ENCODE data around the gene NFATC4. TPM values are rescaled to one million over a fixed set of nuclear protein-coding genes. Genes with fewer than 3 reads are reported as not detected.
A peak's percentile ranks its signal among the peaks of the same experiment; 100 is the strongest.
"Not testable (repeated sequence)": the region's sequence is repeated elsewhere in the genome, so short reads cannot be mapped to it uniquely, and the experiment has no call there.

NFATC4 gene
- total RNA-seq, 2 donors from 2014 or later: 0.66 TPM; not detected in 1

DNA sequence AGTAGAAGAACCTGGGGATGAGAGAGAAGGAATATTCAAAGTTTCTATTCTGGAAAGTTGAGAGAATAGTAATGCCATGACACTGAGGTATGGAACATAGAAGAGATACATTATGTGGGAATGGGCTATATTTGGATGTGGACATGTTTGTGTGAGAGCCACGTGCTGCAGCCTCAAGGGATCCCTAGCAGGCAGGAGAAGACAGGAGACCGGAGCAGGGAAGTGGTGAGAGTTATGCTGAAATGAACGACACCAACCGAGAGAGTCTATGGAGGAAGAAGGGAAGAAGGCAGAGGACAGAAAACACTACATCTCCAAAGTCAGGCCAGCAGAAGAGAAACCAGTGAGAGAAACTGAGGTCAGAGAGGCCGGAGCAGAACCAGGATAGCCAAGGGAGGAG lies 18.2 kb upstream of the NFATC4 start:
- H3K4me1 Mint-ChIP-seq: no peaks in the 10 kb centered on the region
- ATAC-seq (replicated peaks): no peak
- no peak overlapping the region for H3K27ac Mint-ChIP-seq
- no peaks in the 10 kb centered on the region for H3K36me3 Mint-ChIP-seq (ENCODE audit: low read depth)
- H3K4me3 Mint-ChIP-seq: no peak overlapping the region
- no peaks in the 10 kb centered on the region for H3K9me3 Mint-ChIP-seq
- H3K27me3 Mint-ChIP-seq: peaks cover 25% of the 10 kb centered on the region

DNA sequence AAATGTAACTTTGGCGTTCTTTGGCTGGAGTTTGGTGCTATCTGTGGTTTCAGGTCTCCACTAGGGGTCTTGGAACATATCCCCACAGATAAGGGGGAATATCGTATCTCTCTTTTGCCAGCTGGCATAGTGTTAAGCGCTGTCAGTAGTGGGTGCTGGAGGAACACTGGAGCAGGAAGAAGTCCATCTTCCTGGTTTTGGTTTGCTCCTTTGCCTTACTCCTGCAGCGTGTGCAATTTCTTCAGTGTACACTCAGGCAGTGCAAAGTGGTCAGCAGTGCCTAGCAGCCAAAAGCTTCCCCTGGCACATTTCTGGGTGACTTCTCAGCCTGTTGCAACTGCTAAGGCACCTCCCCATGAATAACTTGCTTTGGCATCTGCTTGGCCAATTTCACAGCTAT lies 16.5 kb upstream of the NFATC4 start:
- Mint-ChIP-seq H3K27ac (no peak overlapping the region), H3K4me3 (no peak overlapping the region)
- ATAC-seq (replicated peaks): no peak

DNA sequence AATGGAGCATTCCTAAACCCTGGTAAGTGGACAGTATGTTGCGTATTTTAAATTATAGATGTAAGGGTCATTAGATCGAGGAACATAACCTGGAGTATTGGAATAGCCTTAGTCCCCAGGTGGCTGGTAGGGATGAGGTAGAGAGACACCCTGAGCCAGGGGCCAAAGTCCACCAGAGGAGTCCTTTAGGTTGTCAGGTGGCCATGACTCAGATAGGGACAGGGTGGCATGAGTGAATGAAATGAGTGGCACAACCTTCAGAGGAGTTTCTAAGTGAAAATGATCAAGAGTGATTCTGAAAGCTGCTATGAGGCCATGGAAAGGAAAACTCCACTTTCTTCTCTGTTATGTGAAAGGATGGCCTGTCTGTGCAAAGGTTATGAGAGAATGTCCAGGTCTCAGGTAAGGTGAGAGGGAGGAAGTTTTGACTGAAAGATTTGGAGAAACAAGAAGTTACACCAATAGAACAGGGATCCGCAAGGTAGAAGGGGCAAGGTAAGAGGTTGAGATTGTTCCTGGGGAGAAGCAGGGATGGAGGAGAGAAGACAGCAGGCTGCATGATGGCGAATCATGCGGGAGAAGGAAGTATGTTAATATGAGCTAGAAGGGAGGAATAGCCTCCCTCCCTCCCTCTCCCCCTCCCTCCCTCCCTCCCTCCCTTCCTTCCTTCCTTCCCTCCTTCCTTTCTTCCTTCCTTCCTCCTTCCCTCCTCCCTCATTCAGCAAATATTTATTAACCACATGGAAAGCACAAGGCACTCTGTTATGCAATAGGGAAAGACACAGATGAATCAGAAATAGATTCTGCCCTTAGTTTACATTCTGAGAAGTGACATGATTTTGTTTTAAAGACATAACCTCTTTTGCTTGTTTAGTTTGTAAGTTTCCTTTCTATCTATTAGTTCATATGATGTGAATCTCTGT lies 14.2 kb upstream of the NFATC4 start:
- peak; percentile 34 for ATAC-seq (replicated peaks)
- H3K4me3 Mint-ChIP-seq: no peak overlapping the region
- peaks cover 21% of the 10 kb centered on the region for H3K27me3 Mint-ChIP-seq
- no peak overlapping the region for H3K27ac Mint-ChIP-seq
- no peaks in the 10 kb centered on the region for H3K36me3 Mint-ChIP-seq (ENCODE audit: low read depth)
- no peaks in the 10 kb centered on the region for H3K4me1 Mint-ChIP-seq
- H3K9me3 Mint-ChIP-seq: no peaks in the 10 kb centered on the region

More for the DNA sequence above, 16.5 kb upstream of the NFATC4 start:
- Mint-ChIP-seq H3K4me1 (no peaks in the 10 kb centered on the region), H3K27me3 (peaks cover 17% of the 10 kb centered on the region), H3K36me3 (ENCODE audit: low read depth) (no peaks in the 10 kb centered on the region), H3K9me3 (no peaks in the 10 kb centered on the region)

DNA sequence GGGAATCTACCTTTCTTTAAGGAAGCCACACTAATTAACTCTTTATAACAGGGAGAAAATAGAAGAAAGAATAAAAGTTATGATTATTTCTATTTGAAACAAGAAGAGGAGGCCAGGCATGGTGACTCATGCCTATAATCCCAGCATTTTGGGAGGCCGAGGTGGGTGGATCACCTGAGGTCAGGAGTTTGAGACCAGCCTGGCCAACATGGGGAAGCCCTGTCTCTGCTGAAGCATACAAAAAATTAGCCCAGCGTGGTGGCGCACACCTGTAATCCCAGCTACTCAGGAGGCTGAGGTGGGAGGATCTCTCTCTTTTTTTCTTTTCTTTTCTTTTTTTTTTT lies 13.5 kb upstream of the NFATC4 start:
- not testable (repeated sequence) for H3K9me3 Mint-ChIP-seq; H3K4me3 Mint-ChIP-seq; H3K4me1 Mint-ChIP-seq; H3K27ac Mint-ChIP-seq; H3K36me3 Mint-ChIP-seq (ENCODE audit: low read depth); ATAC-seq (replicated peaks)
- peaks cover 19% of the 10 kb centered on the region for H3K27me3 Mint-ChIP-seq

DNA sequence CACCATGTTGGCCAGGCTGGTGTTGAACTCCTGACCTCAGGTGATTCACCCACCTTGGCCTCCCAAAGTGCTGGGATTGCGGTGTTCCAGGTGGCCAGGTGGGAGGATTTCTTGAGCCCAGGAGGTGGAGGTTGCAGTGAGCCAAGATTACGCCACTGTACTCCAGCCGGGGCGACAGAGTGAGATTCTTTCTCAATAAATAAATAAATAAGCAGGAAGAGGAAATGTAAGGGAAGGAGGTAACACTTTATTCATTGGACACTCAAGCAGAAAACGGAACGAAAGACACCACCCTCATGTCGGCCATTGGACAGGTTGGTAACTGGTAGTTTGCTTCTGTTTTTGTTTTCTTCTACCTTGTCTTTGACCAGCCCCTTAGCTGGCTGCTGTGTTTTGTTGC lies 13.0 kb upstream of the NFATC4 start:
- Mint-ChIP-seq H3K36me3 (ENCODE audit: low read depth) (no peaks in the 10 kb centered on the region), H3K9me3 (no peaks in the 10 kb centered on the region), H3K27me3 (peaks cover 14% of the 10 kb centered on the region), H3K4me3 (no peak overlapping the region), H3K27ac (no peak overlapping the region), H3K4me1 (no peaks in the 10 kb centered on the region)
- no peak for ATAC-seq (replicated peaks)

DNA sequence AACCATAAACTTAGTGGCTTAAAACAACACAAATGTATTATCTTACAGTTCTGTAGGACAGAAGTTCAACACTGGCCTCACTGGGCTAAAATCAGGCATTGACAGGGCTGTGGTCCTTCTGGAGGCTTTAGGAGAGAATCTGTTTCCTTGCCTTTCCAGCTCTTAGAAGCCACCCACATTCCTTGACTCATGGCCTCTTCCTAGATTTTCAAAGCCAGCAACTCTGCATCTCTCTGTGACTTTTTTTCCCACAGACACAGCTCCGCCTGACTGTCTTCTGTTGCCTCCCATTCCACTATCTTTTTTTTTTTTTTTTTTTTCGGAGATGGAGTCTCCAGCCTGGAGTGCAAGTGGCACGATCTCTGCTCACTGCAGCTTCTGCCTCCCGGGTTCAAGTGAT lies 11.8 kb upstream of the NFATC4 start:
- Mint-ChIP-seq H3K27ac (no peak overlapping the region), H3K4me3 (no peak overlapping the region), H3K27me3 (peaks cover 13% of the 10 kb centered on the region), H3K9me3 (no peaks in the 10 kb centered on the region), H3K4me1 (no peaks in the 10 kb centered on the region), H3K36me3 (ENCODE audit: low read depth) (no peaks in the 10 kb centered on the region)
- no peak for ATAC-seq (replicated peaks)

DNA sequence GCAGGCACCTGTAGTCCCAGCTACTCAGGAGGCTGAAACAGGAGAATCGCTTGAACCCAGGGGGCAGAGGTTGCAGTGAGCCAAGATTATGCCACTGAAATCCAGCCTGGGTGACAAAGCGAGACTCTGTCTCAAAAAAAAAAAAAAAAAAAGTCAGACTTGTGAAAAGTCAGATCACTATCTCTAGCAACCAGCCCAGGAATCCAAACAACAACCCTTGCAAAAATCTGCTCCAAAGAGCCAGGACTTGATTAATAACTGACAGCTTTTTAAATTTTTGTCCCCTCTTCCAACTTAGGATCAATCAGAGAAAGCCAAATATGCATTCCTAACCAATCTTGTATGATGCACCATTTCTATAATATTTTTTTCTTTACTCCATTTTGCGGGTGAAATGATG lies 7.7 kb upstream of the NFATC4 start:
- ATAC-seq (replicated peaks): no peak
- Mint-ChIP-seq H3K9me3 (no peaks in the 10 kb centered on the region), H3K4me3 (no peak overlapping the region), H3K27me3 (peaks cover 23% of the 10 kb centered on the region), H3K36me3 (ENCODE audit: low read depth) (no peaks in the 10 kb centered on the region), H3K27ac (no peak overlapping the region), H3K4me1 (no peaks in the 10 kb centered on the region)

DNA sequence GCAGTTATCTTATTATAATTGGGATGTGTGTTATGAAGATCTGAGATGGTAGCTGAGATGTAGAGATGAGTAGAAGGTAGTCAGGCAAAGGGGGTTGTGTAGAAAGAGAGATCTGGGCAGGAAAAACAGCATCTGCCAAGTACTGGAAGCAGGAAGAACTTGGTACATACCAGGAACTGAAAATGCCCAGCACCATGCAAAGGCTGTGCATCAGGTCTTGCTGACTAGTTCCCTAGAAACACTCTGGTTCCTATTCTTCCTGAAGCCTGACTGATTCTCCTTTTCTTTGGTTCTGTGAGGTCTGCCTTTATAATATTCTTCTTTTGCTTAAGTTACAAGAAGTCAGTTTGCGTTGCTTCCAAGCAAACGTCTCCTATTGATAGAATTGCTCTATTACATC lies 6.7 kb upstream of the NFATC4 start:
- H3K4me1 Mint-ChIP-seq: peaks cover 6% of the 10 kb centered on the region
- ATAC-seq (replicated peaks): no peak
- no peak overlapping the region for H3K4me3 Mint-ChIP-seq
- no peaks in the 10 kb centered on the region for H3K9me3 Mint-ChIP-seq
- peaks cover 32% of the 10 kb centered on the region for H3K27me3 Mint-ChIP-seq
- H3K36me3 Mint-ChIP-seq (ENCODE audit: low read depth): no peaks in the 10 kb centered on the region
- H3K27ac Mint-ChIP-seq: no peak overlapping the region

DNA sequence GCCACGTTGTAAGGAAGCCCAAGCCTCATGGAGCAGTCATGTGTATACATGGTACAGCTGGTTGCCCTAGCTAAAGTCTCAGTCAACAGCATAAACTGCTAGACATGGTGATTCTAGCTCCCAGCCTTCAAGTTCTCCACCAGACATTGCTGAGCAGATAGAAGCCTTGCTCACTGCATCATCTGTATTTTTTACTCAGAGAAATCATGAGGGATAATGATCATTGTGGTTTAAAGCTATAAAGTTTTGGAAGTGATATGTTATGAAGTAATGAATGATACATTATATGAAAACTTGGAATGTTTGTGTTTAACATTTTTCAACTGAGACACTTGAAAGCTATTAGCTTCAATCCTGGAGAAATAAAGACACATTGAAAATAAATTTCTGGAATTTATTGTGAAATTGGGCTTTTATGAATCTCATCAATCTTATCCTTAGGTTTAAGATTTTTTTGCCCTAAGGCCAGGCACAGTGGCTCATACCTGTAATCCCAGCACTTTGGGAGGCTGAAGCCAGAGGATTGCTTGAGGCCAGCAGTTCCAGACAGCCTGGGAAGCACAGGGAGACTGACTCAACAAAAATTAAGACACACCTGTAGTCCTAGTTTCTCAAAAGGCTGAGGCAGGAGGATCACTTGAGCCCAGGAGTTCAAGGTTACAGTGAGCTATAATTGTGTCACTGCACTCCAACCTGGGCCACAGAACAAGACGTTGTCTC lies 5.6 kb upstream of the NFATC4 start:
- Mint-ChIP-seq H3K9me3 (no peaks in the 10 kb centered on the region), H3K27ac (no peak overlapping the region), H3K4me3 (no peak overlapping the region), H3K36me3 (ENCODE audit: low read depth) (no peaks in the 10 kb centered on the region), H3K4me1 (peaks cover 6% of the 10 kb centered on the region), H3K27me3 (peaks cover 36% of the 10 kb centered on the region)
- no peak for ATAC-seq (replicated peaks)

DNA sequence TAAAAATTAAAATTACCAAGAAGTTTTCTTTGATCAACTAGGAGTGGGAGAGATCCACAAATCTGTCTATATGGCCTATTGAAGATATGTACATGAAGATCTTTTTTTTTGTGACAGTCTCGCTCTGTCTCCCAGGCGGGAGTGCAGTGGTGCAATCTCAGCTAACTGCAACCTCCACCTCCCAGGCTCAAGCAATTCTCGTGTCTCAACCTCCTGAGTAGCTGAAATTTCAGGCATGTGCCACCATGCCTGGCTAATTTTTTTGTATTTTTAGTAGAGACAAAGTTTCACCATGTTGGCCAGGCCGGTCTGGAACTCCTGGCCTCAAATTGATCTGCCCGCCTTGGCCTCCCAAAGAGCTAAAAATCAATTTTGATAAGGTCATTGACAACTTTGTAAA lies 4.6 kb upstream of the NFATC4 start:
- no peak for ATAC-seq (replicated peaks)
- peaks cover 40% of the 10 kb centered on the region for H3K27me3 Mint-ChIP-seq
- H3K9me3 Mint-ChIP-seq: no peaks in the 10 kb centered on the region

DNA sequence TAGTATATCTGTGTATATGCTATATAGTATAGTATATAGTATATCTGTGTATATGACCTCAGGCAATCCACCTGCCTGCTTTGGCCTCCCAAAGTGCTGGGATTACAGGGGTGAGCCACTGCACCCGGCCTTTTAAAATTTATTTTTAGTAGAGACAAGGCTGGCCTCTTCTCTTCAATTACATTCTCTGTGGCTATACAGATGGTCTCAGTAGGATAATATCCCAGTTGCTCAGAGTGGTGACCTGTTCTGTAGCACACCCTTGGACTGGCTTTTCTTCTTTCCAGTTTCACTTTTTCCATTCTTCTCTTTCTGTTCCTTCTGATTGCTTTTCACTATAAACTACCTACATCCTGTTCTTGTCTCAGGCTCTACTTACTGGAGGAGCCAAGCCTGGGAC lies 3.1 kb upstream of the NFATC4 start:
- Mint-ChIP-seq H3K36me3 (ENCODE audit: low read depth) (no peaks in the 10 kb centered on the region), H3K4me1 (peaks cover 6% of the 10 kb centered on the region), H3K27ac (no peak overlapping the region), H3K4me3 (no peak overlapping the region), H3K27me3 (peaks cover 45% of the 10 kb centered on the region), H3K9me3 (no peaks in the 10 kb centered on the region)
- no peak for ATAC-seq (replicated peaks)

More for the DNA sequence above, 4.6 kb upstream of the NFATC4 start:
- H3K36me3 Mint-ChIP-seq (ENCODE audit: low read depth): no peaks in the 10 kb centered on the region
- no peak overlapping the region for H3K4me3 Mint-ChIP-seq
- peaks cover 6% of the 10 kb centered on the region for H3K4me1 Mint-ChIP-seq
- no peak overlapping the region for H3K27ac Mint-ChIP-seq

DNA sequence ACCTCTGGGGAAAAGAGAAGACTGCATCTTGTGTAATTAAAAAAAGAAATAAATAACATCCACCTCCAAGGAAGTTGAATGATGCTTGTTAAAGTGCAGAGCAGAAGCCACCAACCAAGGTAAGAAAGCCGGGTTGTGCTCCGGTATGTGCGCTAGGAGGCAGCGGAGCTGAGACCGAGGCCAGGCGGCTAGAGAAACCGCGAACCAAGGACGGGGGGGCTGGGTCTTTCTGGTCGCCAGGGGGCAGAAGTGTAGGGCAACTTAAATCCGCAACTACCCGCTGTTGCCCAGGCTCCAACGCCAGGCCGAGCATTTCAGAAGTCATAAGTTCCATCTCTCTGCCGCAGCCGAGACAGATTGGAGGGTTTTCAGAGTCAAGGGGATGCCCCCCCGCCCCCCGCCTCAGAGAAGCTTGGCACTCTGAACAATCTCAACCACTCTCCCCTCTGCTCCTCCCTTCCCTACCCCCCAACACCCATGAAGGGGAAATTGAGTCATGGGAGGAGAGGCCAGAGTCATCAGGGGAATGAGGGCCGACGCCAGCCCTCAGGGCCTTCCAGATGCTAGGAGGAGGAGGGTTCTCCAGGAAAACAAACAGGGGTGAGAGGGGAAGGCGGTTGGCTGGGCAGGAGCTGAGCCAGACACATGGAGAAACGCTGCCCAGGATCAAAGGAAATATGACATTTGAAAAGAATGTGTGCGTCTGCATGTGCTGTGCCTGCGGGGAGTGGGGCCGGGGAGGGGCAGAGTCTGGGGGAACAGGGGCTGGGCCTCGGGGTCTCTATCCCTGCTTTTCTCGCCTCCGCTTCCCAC lies 2.2 kb upstream of the NFATC4 start:
- Mint-ChIP-seq H3K36me3 (ENCODE audit: low read depth) (no peaks in the 10 kb centered on the region), H3K4me3 (peak overlapping the region; percentile 76), H3K27ac (no peak overlapping the region), H3K27me3 (peaks cover 40% of the 10 kb centered on the region), H3K9me3 (no peaks in the 10 kb centered on the region), H3K4me1 (peaks cover 6% of the 10 kb centered on the region)
- ATAC-seq (replicated peaks): peak; percentile 66

DNA sequence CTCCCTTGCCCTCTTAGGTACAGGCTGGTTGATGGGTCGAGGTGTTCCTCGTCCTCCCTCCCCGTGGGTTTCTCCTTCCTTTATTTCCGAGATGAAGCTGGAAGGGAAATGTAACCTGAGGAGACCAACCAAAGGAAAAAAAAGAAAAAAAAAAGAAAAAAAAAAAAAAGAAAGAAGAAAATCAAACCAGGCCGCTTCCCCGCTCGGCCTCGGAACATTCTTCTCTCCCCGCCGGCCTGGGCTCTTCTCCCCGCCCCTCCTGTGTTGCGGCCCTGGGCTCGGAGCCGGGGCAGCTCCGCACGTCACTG lies 1.6 kb upstream of the NFATC4 start:
- ATAC-seq (replicated peaks): no peak
- H3K27ac Mint-ChIP-seq: no peak overlapping the region
- no peaks in the 10 kb centered on the region for H3K9me3 Mint-ChIP-seq
- peaks cover 6% of the 10 kb centered on the region for H3K4me1 Mint-ChIP-seq
- no peaks in the 10 kb centered on the region for H3K36me3 Mint-ChIP-seq (ENCODE audit: low read depth)
- peaks cover 40% of the 10 kb centered on the region for H3K27me3 Mint-ChIP-seq
- H3K4me3 Mint-ChIP-seq: peak overlapping the region; percentile 76

DNA sequence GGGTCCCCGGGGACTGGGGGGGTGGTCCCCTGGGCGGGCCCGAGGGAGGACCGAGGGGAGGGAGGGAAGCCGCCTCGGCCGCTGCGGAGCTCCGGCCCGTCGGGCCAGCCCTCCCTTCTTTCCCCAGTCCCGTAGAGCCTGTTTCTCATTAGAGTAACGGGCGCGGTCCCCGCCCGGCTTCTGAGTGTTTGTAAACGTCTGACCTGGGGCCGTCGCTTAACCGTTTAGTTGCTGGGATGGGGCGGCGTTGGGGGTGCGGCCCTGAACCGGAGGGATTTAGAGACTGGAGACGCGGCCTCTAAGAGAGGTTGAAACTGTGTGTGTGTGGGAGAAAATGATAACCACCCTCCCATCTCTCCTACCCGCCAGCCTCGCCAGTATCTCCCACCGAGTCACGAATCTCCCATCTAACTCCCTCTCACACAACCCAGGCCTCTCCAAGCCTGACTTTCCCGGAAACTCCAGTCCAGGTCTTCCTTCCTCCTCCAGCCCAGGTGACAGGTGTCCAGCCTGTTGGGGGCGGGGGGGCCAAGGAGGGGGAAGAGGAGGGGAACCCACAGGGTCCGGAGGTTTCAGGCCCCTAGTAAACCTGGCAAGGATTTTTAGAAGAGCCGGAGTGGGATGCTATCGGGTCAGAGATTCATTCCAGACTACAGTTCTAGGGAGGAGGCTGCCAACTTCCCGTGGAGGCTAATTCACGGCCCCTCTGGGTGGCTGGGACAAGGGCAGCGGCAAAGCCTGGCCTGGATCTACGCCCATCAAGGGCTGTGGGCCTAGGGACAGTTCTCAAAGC lies 1.1 kb upstream of the NFATC4 start:
- Mint-ChIP-seq H3K27ac (no peak overlapping the region), H3K9me3 (no peaks in the 10 kb centered on the region), H3K4me3 (peak overlapping the region; percentile 76), H3K4me1 (peaks cover 6% of the 10 kb centered on the region), H3K27me3 (peaks cover 39% of the 10 kb centered on the region), H3K36me3 (ENCODE audit: low read depth) (no peaks in the 10 kb centered on the region)
- ATAC-seq (replicated peaks): peak; percentile 46

Data from activated T-helper 17 cell treated with anti-CD3 and anti-CD28 coated beads, Interleukin-2, amount 50 U/mL, for 72 hours (primary cell).